Measurements from ENCODE around the gene MEP1B. TPM values are rescaled to one million over a fixed set of nuclear protein-coding genes. Genes with fewer than 3 reads are reported as not detected.

Gene MEP1B
- total and polyA plus RNA-seq, 12 donors = 0.17 TPM; not detected in 11

GRCh38 chr18:32177530-32177929, 12.3 kb upstream of the MEP1B start:
- no peaks in the 10 kb centered on the region for H3K27me3 ChIP-seq
- DNase-seq (no peak), ATAC-seq (no peak)
- no peaks in the 10 kb centered on the region for H3K36me3 ChIP-seq
- no peak overlapping the region for H3K27ac ChIP-seq
- no peak for TF ChIP-seq CTCF (IDR thresholded peaks at IDR 0.05)
- 84 to 88% methylated on average over 3 of the region's 3 CpGs for WGBS, 2 donors
- peaks cover 0 to 3% (median 0%) of the 10 kb centered on the region in 11 donors for H3K9me3 ChIP-seq
- peaks cover 0 to 23% (median 0%) of the 10 kb centered on the region in 9 donors for H3K4me1 ChIP-seq
- H3K4me3 ChIP-seq = no peak overlapping the region
- intact Hi-C loops (cut with DNase I) = no loop called here

GRCh38 chr18:32183503-32183902, 6.3 kb upstream of the MEP1B start:
- intact Hi-C loops (cut with DNase I) = no loop called here
- ATAC-seq (no peak), DNase-seq (no peak)
- Histone ChIP-seq H3K9me3 (peaks cover 0 to 33% (median 10%) of the 10 kb centered on the region in 11 donors), H3K27me3 (no peaks in the 10 kb centered on the region), H3K27ac (no peak overlapping the region), H3K36me3 (no peaks in the 10 kb centered on the region), H3K4me3 (no peak overlapping the region), H3K4me1 (peaks cover 0 to 5% (median 0%) of the 10 kb centered on the region in 9 donors)
- no peak for TF ChIP-seq CTCF (IDR thresholded peaks at IDR 0.05)

GRCh38 chr18:32190209-32190608, 370 bp downstream of the MEP1B start:
- TF ChIP-seq CTCF (IDR thresholded peaks at IDR 0.05) = no peak
- no peaks in the 10 kb centered on the region for H3K36me3 ChIP-seq
- intact Hi-C loops (cut with DNase I) = no loop called here
- H3K9me3 ChIP-seq = peaks cover 0 to 4% (median 0%) of the 10 kb centered on the region in 11 donors
- ATAC-seq (no peak), DNase-seq (no peak)
- H3K27ac ChIP-seq = no peak overlapping the region
- WGBS, 2 donors = 84 to 87% methylated on average over 2 of the region's 2 CpGs
- H3K4me3 ChIP-seq = no peak overlapping the region
- H3K27me3 ChIP-seq = no peaks in the 10 kb centered on the region
- no peaks in the 10 kb centered on the region for H3K4me1 ChIP-seq

DNA sequence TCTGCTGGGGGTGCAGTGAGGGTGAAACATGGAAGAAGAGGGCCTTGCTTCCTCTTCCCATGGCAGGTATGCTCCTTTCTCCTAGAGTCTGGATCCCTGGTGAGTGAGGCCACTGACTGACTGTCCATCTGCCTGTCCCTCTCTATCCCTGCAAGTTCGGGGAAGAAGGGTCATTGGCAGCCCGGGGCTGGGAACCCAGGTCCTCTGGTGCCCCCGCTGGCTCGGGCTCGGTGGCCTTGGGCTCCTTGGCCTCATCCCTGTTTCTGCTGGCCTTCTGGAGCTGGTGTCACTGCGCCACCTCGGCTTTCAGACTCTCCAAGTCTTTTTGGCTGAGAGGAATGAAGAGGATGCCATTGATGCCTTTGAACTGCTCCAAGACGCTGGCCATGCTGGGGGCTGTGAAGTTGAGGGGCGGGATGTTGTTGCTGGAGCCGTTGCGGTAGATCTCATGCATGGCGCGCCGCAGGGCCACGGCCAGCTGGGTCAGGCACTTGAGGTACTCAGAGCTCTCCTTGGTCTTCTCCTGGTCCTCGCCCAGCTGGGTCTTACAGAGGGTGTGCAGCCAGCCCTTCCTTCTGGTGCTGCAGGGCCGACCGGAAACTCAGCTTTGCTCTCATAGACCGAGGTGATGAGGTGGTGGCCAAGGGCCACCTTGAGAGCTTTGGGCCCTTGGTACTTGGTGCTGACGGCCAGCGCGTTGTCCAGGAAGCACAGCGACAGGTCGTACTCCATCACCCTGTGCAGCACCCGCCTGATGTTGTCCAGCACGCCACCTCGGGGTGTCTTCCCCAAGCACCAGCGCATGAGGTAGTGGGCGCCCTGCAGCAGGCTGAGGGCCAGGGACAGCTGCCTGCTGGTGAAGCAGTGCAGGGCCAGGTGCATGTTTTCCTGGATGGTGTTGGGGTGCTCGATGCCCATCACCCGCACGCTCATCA, 6.3 kb downstream of the MEP1B start:
- intact Hi-C loops (cut with DNase I) = no loop called here
- Histone ChIP-seq H3K4me3 (no peak overlapping the region), H3K27me3 (no peaks in the 10 kb centered on the region), H3K4me1 (no peaks in the 10 kb centered on the region), H3K36me3 (no peaks in the 10 kb centered on the region), H3K27ac (no peak overlapping the region), H3K9me3 (no peaks in the 10 kb centered on the region)
- no peak for DNase-seq
- WGBS, 2 donors = 94 to 96% methylated on average over 32 of the region's 32 CpGs
- ATAC-seq = no peak
- TF ChIP-seq CTCF (IDR thresholded peaks at IDR 0.05) = no peak
